K562 (cell line): ENCODE data around the gene PHKG2.

Source experiments
- CREB1 ChIP-seq, 2 experiments: sonication (generic) in 1 of 2; formaldehyde crosslinking in 1 of 2; IDR thresholded peaks; 2 replicates each; pipeline versions ENCODE4 v1.6.1 to v1.8.0; 2012 to 2022; ENCODE audit warnings: inconsistent platforms in 1 of 2, mild to moderate bottlenecking in 1 of 2, missing genetic modification reagents in 1 of 2, moderate library complexity in 1 of 2
- ELK1 ChIP-seq: sonication (generic); formaldehyde crosslinking; IDR thresholded peaks from 2 replicates; pipeline ENCODE4 v1.8.1; 2022; ENCODE audit warnings: missing genetic modification reagents
- HCFC1 ChIP-seq: IDR thresholded peaks from 2 replicates; pipeline ENCODE4 v1.6.1; 2012; ENCODE audit warnings: low read depth, low read length, improper control_type of control experiment
- JUND ChIP-seq, 2 experiments: IDR thresholded peaks; 2 replicates in 1 of 2; 3 replicates in 1 of 2; pipeline ENCODE4 v1.6.1; 2011; ENCODE audit warnings: borderline replicate concordance in 2 of 2, low read depth in 2 of 2, low read length in 2 of 2, improper control_type of control experiment in 1 of 2, missing biosample characterization in 1 of 2, missing genetic modification characterization in 1 of 2, missing genetic modification reagents in 1 of 2
- MYBL2 ChIP-seq, 2 experiments: fragments of 450-650 bp in 1 of 2; sonication (generic) in 1 of 2; formaldehyde crosslinking in 1 of 2; IDR thresholded peaks; 2 replicates each; pipeline versions ENCODE4 v1.6.1 to v1.8.1; 2017 to 2022; ENCODE audit warnings: borderline replicate concordance in 1 of 2, inconsistent platforms in 1 of 2, low read depth in 1 of 2, mild to moderate bottlenecking in 1 of 2, missing genetic modification reagents in 1 of 2, moderate library complexity in 1 of 2
- THAP7 ChIP-seq: fragments of 250-450 bp; sonication (Bioruptor Pico); IDR thresholded peaks from 2 replicates; pipeline ENCODE4 v1.5.0; 2021
- ZNF561 ChIP-seq: fragments of 450-650 bp; formaldehyde crosslinking; conservative IDR thresholded peaks from 2 replicates; pipeline ENCODE4 v1.4.0; 2020; ENCODE audit warnings: mild to moderate bottlenecking, moderate library complexity
- TF ChIP-seq, protein P1 (sequence below), 3 experiments: fragments of 200-800 bp in 1 of 3; sonication (Bioruptor generic) in 1 of 3; sonication (generic) in 1 of 3; formaldehyde crosslinking in 1 of 3; IDR thresholded peaks; 2 replicates each; pipeline versions ENCODE4 v1.6.1 to v1.8.0; 2016 to 2022; ENCODE audit warnings: mild to moderate bottlenecking in 2 of 3, missing compliant biosample characterization in 2 of 3, missing genetic modification characterization in 2 of 3, missing genetic modification reagents in 1 of 3
- TF ChIP-seq, protein P2 (sequence below), 3 experiments: IDR thresholded peaks in 2 of 3; conservative IDR thresholded peaks in 1 of 3; 2 replicates each; pipeline ENCODE4 v1.5.1; 2011 to 2012; ENCODE audit warnings: low read length in 3 of 3, mild to moderate bottlenecking in 3 of 3, control low read depth in 2 of 3, improper control_type of control experiment in 1 of 3, inconsistent platforms in 1 of 3, low read depth in 1 of 3, mixed read lengths in 1 of 3, moderate library complexity in 1 of 3; ENCODE audit not compliant: insufficient read depth in 2 of 3
- TF ChIP-seq, protein P3 (sequence below): IDR thresholded peaks from 2 replicates; pipeline ENCODE4 v1.6.1; 2014; ENCODE audit warnings: antibody characterized with exemption
- TF ChIP-seq, protein P4 (sequence below): fragments of 250-450 bp; sonication (Bioruptor Pico); IDR thresholded peaks from 2 replicates; pipeline ENCODE4 v1.8.0; 2021; ENCODE audit warnings: borderline replicate concordance, mild to moderate bottlenecking, moderate library complexity; ENCODE audit not compliant: poor library complexity, severe bottlenecking

GRCh38 chr16:30775131-30775391 lies 26.8 kb downstream of the PHKG2 start:
- TF ChIP-seq CREB1 (IDR thresholded peaks at IDR 0.05) (no peak), CREB1 (CRISPR knock-in tag; IDR thresholded peaks at IDR 0.05) (no peak), ELK1 (CRISPR knock-in tag) (no peak), MYBL2 (IDR thresholded peaks at IDR 0.05; ENCODE audit: low read depth) (no peak), MYBL2 (CRISPR knock-in tag; IDR thresholded peaks at IDR 0.05; ENCODE audit: borderline replicate concordance) (no peak), HCFC1 (no peak), JUND (IDR thresholded peaks at IDR 0.05; ENCODE audit: borderline replicate concordance, low read depth, low read length) (no peak), JUND (tag; IDR thresholded peaks at IDR 0.05; ENCODE audit: borderline replicate concordance, low read depth, low read length) (no peak), ZNF561 (CRISPR knock-in tag) (no peak), THAP7 (CRISPR knock-in tag) (no peak)
- TF ChIP-seq, protein P1, sequence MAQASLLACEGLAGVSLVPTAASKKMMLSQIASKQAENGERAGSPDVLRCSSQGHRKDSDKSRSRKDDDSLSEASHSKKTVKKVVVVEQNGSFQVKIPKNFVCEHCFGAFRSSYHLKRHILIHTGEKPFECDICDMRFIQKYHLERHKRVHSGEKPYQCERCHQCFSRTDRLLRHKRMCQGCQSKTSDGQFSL (CRISPR knock-in tag; IDR thresholded peaks at IDR 0.05), result no peak
- TF ChIP-seq, protein P1 (tag; IDR thresholded peaks at IDR 0.05), result no peak
- TF ChIP-seq, protein P2, sequence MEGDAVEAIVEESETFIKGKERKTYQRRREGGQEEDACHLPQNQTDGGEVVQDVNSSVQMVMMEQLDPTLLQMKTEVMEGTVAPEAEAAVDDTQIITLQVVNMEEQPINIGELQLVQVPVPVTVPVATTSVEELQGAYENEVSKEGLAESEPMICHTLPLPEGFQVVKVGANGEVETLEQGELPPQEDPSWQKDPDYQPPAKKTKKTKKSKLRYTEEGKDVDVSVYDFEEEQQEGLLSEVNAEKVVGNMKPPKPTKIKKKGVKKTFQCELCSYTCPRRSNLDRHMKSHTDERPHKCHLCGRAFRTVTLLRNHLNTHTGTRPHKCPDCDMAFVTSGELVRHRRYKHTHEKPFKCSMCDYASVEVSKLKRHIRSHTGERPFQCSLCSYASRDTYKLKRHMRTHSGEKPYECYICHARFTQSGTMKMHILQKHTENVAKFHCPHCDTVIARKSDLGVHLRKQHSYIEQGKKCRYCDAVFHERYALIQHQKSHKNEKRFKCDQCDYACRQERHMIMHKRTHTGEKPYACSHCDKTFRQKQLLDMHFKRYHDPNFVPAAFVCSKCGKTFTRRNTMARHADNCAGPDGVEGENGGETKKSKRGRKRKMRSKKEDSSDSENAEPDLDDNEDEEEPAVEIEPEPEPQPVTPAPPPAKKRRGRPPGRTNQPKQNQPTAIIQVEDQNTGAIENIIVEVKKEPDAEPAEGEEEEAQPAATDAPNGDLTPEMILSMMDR (IDR thresholded peaks at IDR 0.05 in 2 of 3, conservative IDR thresholded peaks at IDR 0.05 in 1 of 3; ENCODE audit: insufficient read depth in 2 of 3, low read depth in 1 of 3, low read length in 3 of 3), result no peak
- TF ChIP-seq, protein P3, sequence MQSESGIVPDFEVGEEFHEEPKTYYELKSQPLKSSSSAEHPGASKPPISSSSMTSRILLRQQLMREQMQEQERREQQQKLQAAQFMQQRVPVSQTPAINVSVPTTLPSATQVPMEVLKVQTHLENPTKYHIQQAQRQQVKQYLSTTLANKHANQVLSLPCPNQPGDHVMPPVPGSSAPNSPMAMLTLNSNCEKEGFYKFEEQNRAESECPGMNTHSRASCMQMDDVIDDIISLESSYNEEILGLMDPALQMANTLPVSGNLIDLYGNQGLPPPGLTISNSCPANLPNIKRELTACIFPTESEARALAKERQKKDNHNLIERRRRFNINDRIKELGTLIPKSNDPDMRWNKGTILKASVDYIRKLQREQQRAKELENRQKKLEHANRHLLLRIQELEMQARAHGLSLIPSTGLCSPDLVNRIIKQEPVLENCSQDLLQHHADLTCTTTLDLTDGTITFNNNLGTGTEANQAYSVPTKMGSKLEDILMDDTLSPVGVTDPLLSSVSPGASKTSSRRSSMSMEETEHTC, result no peak
- TF ChIP-seq, protein P4, sequence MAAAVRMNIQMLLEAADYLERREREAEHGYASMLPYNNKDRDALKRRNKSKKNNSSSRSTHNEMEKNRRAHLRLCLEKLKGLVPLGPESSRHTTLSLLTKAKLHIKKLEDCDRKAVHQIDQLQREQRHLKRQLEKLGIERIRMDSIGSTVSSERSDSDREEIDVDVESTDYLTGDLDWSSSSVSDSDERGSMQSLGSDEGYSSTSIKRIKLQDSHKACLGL (CRISPR knock-in tag), result no peak
